ENCODE data around the gene CPNE9.

- TF ChIP-seq CTCF (IDR thresholded peaks at IDR 0.05; ENCODE audit: insufficient read depth, low read depth, low read length) (no peak), EZH2 (IDR thresholded peaks at IDR 0.05; ENCODE audit: insufficient read depth, low read length) (no peak)
These were observed 33.8 kb upstream of the CPNE9 start for GRCh38 chr3:9669720-9670432.
